ENCODE data around the gene P2RY12.
A peak's percentile ranks its signal among the peaks of the same experiment; 100 is the strongest.

GRCh38 chr3:151415289-151415688, 30.7 kb upstream of the P2RY12 start:
- TF ChIP-seq EZH2 (IDR thresholded peaks at IDR 0.05; ENCODE audit: borderline replicate concordance, insufficient read depth, low read length, poor library complexity, severe bottlenecking): no peak
- TF ChIP-seq, protein P1, sequence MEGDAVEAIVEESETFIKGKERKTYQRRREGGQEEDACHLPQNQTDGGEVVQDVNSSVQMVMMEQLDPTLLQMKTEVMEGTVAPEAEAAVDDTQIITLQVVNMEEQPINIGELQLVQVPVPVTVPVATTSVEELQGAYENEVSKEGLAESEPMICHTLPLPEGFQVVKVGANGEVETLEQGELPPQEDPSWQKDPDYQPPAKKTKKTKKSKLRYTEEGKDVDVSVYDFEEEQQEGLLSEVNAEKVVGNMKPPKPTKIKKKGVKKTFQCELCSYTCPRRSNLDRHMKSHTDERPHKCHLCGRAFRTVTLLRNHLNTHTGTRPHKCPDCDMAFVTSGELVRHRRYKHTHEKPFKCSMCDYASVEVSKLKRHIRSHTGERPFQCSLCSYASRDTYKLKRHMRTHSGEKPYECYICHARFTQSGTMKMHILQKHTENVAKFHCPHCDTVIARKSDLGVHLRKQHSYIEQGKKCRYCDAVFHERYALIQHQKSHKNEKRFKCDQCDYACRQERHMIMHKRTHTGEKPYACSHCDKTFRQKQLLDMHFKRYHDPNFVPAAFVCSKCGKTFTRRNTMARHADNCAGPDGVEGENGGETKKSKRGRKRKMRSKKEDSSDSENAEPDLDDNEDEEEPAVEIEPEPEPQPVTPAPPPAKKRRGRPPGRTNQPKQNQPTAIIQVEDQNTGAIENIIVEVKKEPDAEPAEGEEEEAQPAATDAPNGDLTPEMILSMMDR (IDR thresholded peaks at IDR 0.05; ENCODE audit: poor library complexity, severe bottlenecking): no peak
- no peak for TF ChIP-seq RAD21 (conservative IDR thresholded peaks at IDR 0.05)
- no peak for TF ChIP-seq EP300 (conservative IDR thresholded peaks at IDR 0.05; ENCODE audit: poor library complexity, severe bottlenecking)
- TF ChIP-seq TAF1 (IDR thresholded peaks at IDR 0.05; ENCODE audit: low read depth): no peak
- no peak for TF ChIP-seq REST (IDR thresholded peaks at IDR 0.05; ENCODE audit: borderline replicate concordance)
- TF ChIP-seq POLR2AphosphoS5 (IDR thresholded peaks at IDR 0.05): peak; percentile 2
- TF ChIP-seq SMC3 (conservative IDR thresholded peaks at IDR 0.05; ENCODE audit: poor library complexity): no peak
- TF ChIP-seq MXI1 (conservative IDR thresholded peaks at IDR 0.05; ENCODE audit: poor library complexity, severe bottlenecking): no peak
